Measurements from ENCODE around the gene JADE3.
A peak's percentile ranks its signal among the peaks of the same experiment; 100 is the strongest.

The JADE3 gene

DNA sequence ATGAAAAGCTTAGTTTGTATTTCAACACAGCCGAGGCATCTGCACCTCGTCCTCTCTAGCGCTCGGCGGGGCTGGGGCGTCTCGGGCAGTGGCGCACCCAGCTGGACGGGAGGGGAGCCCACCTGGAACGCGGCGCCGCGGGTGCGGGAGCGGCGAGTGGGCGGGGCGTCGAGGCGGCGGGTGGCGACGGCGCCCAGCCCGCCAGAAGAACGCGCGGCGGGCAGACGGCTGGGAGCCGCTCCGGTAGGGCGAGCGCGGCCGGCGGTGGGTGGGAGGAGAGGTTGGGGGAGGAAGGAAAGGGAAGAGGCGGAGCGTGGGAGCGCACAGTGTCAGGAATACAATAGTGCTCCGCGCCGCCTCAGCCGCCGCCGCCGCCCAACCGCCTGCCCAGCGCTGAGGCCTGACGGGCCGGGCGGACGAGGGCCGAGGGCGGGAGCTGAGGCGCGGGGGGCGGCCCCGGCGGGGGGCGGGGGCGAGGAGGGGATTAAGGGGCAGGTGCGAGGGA, at the start of gene JADE3:
Gene JADE3 (plus strand): TSS at position 324 of the 505 bp plus-strand sequence. CDS start 72,474 bp downstream, outside the sequence.
- DNase-seq (ENCODE audit: insufficient read length, low spot score), result peak; percentile 23
- no peak for FAIRE-seq
- TF ChIP-seq, protein P1, sequence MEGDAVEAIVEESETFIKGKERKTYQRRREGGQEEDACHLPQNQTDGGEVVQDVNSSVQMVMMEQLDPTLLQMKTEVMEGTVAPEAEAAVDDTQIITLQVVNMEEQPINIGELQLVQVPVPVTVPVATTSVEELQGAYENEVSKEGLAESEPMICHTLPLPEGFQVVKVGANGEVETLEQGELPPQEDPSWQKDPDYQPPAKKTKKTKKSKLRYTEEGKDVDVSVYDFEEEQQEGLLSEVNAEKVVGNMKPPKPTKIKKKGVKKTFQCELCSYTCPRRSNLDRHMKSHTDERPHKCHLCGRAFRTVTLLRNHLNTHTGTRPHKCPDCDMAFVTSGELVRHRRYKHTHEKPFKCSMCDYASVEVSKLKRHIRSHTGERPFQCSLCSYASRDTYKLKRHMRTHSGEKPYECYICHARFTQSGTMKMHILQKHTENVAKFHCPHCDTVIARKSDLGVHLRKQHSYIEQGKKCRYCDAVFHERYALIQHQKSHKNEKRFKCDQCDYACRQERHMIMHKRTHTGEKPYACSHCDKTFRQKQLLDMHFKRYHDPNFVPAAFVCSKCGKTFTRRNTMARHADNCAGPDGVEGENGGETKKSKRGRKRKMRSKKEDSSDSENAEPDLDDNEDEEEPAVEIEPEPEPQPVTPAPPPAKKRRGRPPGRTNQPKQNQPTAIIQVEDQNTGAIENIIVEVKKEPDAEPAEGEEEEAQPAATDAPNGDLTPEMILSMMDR (IDR thresholded peaks at IDR 0.05; ENCODE audit: insufficient read depth, missing control alignments), result no peak

DNA sequence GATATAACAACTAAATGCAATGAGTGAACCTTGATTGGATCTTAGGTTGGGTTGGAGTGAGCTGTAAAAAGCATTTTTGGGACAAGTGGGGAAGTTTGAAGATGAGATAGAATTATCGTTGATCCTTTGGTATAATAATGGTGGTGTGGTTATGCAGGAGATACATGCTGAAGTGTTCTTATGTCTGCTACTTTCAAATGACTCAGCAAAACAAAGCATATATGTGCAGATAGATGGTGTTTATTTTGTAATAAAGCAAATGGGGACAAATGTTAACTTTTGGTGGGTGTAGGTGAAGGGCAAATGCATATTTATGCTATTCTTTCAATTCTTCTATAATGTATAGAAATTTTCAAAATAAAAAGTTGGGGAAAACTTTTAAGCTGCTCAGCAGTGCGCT, 49.1 kb upstream of the JADE3 start:
- DNase-seq (ENCODE audit: insufficient read length, low spot score) (no peak), FAIRE-seq (no peak)
- TF ChIP-seq, protein P1 (IDR thresholded peaks at IDR 0.05; ENCODE audit: insufficient read depth, missing control alignments), result no peak

DNA sequence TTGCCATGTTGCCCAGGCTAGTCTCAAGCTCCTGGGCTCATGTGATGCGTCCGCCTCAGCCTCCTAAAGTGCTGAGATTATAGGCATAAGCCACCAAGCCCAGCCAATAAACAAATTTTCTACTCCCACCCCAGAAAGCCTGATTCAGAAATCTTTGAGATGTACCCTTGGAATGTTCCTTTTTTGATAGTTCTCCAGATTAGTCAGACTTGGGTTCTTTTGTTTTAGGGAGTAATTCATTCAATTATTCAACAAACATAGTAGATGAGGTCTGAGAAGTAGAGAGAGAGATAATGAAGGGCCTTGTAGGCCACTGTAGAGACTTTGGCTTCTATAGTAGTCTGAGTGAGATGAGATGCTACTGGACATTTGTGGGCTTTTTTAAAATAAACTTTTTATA, 47.6 kb upstream of the JADE3 start:
- no peak for DNase-seq (ENCODE audit: insufficient read length, low spot score)
- TF ChIP-seq, protein P1 (IDR thresholded peaks at IDR 0.05; ENCODE audit: insufficient read depth, missing control alignments), result no peak
- FAIRE-seq, result no peak

DNA sequence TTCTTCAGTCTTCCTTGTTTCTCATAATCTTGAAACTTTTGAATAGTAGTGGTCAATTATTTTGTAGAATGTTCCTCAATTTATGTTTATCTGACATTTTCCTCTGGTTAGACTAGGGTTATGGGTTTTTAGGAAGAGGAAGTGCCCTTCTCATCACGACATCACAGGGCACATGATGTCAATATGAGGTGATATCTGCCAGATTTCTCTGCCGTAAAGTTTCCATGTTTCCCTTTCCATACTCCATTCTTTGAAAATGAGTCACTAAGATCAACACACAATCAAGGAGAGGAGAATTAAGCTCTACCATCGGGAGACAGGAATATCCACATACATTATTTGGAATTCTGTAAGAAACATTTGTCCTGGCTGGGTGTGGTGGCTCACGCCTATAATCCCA, 46.9 kb upstream of the JADE3 start:
- DNase-seq (ENCODE audit: insufficient read length, low spot score) (no peak), FAIRE-seq (no peak)
- TF ChIP-seq, protein P1 (IDR thresholded peaks at IDR 0.05; ENCODE audit: insufficient read depth, missing control alignments), result no peak

DNA sequence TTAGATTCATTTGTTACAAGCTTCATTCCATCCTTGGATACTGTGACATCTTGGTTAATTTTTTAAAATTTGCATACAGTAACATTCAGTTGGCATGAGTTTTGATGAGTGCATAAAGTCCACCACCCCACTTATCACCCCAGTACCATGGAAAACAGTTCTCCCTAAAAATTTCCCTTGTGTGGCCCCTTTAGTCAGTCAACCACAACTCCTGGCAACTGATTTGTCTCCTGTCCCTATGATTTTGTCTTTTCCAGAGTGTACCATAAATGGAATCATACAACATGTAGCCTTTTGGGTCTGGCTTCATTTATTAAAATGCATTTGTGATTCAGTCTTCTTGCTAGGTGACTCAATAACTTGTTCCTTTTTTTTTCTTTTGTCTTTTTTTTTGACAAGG, 45.5 kb upstream of the JADE3 start:
- DNase-seq (ENCODE audit: insufficient read length, low spot score) (no peak), FAIRE-seq (no peak)
- TF ChIP-seq, protein P1 (IDR thresholded peaks at IDR 0.05; ENCODE audit: insufficient read depth, missing control alignments), result no peak

DNA sequence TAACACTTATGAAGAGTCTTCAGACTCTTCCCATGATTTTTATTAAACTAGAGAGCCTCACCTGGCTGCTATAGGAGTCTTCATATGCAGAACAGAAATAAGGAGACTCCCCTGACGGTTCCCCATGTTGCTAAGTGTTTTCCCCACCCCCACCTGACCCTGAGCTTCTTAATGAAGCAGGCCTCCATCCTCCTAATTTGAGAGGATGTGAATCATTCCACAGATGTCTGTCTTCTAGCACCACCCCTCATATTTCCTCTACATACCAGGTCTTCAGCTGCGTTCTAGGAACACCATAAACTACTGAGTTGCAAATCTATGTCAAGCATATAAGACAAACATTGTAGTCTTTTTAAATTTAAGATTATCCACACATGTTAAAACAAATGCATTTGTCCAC, 38.5 kb upstream of the JADE3 start:
- TF ChIP-seq, protein P1 (IDR thresholded peaks at IDR 0.05; ENCODE audit: insufficient read depth, missing control alignments), result no peak
- DNase-seq (ENCODE audit: insufficient read length, low spot score), result no peak
- FAIRE-seq, result no peak

DNA sequence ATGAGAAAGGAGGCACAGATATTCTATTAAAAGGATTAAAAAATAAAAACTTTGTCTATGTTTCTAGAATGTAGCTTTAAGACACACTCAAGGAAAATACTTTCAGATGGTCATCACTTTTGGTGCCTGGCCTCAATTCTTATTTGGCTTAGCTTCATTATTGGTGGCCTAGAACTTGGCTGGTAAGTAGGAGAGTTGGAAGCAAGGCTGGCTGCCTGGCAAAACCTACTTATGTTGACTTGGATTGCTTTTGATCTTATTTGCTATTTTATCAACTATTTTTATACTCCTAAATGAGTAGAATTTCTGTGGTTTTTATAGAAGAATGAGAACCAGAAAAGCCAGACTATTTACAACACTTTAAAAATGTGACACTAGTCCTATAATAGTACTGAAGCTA, 35.3 kb upstream of the JADE3 start:
- TF ChIP-seq, protein P1 (IDR thresholded peaks at IDR 0.05; ENCODE audit: insufficient read depth, missing control alignments), result no peak
- FAIRE-seq, result no peak

More for the DNA sequence above, 35.3 kb upstream of the JADE3 start:
- DNase-seq (ENCODE audit: insufficient read length, low spot score), result no peak
